NOMO-1 treated with DMSO at 0.1 percent for 48 hours (cell line): ENCODE measurements around the gene CENPV.
"Not testable (repeated sequence)": the region's sequence is repeated elsewhere in the genome, so short reads cannot be mapped to it uniquely, and the experiment has no call there.

Source experiments
- DNase-seq: peaks from one replicate; lab custom pipeline; 2025; ENCODE audit not compliant: unreplicated experiment; lab: John Stamatoyannopoulos, UW

Gene CENPV

DNA sequence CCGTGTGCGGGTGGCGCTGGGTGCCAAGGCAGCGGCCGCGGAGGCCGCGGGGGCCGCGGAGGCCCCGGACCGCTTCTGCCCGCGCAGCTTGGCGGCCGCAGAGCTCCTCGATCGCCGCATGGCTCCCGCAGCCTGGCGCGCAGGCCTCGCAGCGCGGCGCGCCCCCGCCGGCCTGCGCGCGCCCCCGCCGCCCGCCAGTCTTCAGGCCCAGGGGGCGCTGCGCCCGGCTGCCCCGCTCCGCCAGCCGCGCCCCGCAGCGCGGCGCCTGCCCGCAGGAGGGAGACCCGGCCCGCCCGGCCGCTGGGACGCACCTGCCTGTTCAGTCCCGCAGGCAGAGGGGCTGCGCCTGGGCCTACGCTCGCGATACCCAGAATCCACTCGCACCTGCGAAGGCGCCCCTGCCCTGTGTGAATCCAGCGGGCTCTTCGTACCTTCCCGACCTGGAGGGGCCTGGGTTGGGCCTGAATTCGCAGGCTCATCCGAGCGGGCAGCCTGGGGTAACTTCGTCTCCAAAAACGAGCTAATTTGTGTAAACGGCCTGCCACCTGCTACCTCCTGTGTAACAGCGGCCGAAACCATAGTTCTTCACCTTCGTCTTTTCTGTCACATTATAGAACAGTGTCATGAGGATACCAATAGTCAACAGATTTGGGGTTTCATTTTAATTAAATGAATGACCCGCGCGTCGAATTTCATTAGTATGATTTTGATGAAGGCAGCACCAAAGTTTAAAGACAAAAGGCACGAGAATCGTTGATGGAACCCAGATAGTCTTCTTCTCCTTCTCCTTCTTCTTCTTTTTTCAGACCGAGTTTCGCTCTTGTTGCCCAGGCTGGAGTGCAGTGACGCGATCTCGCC lies at the start of gene CENPV:
CENPV (minus strand) TSS at position 153 of the 858 bp plus-strand sequence; CDS start at position 120, 33 bp downstream.
- peak; percentile 29 for DNase-seq

DNA sequence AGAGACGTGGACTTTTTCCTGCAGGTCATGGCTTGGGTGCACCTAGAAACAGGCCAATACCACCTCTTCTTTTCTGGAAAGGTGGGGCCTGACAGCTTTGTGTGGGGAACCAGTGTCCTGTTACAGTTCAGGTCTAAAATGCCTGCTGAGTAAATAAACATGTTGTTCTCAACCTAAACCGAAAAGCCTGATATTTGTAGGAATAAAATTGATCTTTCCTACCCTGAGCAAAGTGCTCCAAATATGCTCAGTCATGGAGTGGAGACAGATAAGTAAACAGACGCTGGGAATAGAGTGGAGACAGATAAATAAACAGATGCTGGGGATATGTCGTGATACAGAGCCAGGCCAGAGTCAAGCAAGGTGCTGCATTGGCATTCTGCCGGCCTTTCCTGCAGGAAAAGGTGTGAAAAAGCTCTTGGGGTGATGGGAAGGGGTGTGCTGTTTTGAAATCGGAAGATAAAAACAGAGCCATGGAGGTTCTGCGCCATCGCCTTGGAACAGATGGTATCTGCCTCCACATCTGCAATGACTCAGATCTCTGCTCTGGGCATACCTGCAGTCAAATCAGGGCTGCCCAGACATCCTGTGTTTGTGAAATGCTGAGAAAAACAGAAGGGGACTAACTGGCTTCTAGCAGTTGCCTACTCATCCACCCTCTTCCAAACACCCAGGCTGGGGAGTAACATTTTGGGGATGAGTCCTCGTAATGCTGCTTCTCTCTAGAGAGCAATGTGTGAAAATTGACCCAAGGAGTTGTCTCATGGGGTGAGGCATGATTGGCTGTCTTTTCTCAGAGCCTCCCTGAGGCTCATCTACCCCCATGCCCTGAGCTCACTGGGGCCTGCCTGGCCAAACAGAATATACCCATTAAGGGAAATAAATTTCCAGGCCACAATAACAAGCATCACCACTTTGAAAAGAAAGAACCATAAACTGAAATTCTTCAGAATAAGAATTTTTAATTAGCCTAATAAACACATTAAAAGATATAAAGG lies 45.3 kb upstream of the CENPV start:
- DNase-seq = no peak

DNA sequence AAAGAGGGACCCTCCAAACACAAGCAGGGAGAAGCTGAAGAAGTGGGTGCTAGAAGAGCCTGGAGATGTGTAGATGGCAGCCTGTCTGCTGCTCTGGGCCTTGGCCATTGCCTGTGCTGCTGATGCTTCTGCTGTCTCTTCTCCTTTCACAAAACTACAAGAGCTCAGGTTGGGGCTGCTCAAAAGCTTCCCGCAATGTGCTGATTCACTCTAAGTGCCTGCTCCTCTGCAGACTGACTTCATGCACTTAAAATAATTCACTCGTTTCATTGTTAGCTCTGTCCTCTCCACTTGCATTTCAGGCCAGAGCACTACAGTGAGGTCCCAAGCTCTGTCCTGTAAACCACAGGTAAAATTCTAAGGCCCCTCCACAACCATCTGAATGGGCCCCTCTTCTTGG lies 43.4 kb upstream of the CENPV start:
- not testable (repeated sequence) for DNase-seq

DNA sequence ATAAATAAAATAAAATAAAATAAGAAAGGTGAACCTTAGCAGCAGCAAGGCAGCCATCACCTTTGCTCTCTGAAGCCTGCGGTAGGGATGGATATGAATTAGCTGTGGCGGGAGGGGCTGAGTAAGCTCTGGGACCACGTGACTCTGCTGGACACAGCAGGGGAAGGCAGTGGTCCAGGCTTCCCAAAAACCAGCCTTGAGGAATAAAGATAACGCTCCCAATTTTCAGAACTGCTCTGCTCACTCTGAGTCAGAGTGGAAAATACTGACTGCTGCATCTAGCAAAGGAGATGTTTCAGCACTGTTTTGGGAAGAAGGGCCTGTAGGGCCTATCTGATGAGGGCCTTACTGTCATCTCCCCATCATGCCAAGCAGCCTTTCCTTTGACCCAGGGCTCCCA lies 42.6 kb upstream of the CENPV start:
- not testable (repeated sequence) for DNase-seq

DNA sequence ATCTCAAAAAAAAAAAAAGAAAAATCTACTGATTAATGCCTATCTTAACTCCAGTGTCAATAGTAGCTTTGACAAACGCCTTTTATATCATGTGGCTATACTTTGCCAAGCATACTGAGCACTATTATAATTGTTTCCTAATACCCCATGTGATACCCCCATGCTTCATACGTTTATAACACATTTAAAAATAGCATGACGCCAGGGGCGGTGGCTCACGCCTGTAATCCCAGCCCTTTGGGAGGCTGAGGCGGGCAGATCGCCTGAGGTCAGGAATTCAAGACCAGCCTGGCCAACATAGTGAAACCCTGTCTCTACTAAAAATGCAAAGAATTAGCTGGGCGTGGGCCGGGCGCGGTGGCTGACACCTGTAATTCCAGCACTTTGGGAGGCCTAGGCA lies 39.2 kb upstream of the CENPV start:
- not testable (repeated sequence) for DNase-seq

DNA sequence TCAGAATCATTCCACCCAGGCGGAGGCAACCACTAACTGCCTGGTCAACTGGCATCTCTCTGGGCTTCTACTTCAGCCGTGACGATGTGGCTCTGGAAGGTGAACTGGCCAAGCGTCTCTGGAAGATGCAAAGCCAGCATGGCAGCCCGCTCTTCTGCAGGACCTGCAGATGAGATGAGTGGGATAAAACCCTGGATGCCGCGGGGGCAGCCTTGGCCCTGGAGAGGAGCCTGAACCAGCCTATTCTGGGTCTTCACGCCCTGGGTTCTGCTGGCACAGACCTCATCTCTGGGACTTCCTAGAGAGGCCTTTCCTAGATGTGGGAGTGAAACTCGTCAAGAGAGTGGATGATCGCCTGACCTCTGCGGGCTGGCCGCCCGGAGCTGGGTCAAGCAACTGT lies 38.2 kb upstream of the CENPV start:
- no peak for DNase-seq

DNA sequence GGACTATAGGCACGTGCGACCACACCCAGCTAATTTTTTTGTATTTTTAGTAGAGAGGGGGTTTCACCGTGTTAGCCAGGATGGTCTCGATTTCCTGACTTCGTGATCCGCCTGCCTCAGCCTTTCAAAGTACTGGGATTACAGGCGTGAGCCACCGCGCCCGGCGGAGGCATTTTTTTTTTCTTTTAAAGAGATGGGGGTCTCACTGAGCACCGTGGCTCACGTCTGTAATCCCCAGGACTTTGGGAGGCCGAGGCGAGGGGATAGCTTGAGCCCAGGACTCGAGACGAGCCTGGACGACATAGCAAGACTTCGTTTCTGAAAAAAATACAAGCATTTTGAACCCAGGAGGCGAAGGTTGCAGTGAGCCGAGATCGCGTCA lies 32.8 kb upstream of the CENPV start:
- not testable (repeated sequence) for DNase-seq

DNA sequence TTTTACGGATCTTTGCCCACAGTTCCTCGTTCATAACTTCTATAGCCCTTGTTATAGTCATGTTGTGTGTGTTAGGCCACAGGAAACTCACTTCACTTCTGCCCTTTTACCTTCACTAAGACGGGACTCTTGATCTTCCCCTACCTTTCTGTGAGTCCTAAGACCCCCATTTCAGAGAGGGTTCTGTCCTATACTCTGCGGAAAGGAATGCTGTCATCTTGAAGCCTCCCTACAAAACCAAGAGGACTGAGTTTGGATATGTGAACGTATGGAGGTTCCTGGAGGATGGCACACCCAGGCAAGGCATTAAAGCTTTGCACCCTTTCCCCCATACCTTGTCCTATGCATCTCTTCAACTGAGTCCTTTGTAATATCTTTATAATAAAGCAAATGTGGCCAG lies 31.3 kb upstream of the CENPV start:
- DNase-seq = no peak

DNA sequence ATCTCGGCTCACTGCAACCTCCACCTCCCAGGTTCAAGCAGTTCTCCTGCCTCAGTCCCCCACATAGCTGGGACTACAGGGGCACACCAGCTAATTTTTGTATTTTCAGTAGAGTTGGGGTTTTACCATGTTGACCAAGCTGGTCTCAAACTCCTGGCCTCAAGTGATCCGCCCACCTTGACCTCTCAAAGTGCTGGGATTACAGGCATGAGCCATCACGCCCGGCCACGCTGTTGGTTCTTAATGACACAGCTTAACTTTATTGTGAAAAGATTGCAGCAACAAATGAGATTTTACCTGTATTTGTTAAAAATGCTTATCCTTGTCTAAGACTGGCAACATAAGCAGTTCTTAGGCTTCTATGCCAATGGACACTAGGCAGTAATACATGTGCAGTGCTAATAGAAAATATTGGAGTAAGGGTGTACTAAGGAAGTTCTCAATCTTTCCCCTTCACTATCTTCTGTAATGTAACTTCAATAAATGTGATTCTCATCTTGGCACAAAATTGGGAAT lies 30.6 kb upstream of the CENPV start:
- no peak for DNase-seq

DNA sequence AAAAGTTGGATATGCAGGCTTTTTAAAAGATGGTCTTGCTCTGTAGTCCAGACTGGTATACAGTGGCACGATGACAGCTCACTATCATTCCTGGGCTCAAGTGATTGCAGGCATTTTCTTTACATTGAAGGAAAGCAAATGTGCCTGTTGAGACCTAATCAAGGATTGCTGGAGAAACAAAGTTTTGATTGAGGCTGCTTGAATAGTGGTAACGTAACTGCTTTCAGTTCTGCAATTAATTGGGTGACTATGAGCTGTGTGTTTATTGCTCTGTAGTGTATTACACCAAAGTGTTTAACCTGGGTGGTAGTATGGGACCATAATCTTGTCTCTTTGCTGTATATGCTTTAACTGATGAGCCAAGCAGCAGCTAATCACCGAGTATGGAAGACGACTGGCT lies 29.9 kb upstream of the CENPV start:
- DNase-seq = peak; percentile 23

DNA sequence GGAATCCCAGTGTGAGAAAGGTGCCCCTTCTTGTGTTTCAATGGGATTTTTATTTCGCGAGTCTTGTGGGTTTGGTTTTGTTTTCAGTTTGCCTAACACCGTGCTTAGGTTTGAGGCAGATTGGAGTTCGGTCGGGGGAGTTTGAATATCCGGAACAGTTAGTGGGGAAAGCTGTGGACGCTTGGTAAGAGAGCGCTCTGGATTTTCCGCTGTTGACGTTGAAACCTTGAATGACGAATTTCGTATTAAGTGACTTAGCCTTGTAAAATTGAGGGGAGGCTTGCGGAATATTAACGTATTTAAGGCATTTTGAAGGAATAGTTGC lies 28.2 kb upstream of the CENPV start:
- DNase-seq = peak; percentile 27

DNA sequence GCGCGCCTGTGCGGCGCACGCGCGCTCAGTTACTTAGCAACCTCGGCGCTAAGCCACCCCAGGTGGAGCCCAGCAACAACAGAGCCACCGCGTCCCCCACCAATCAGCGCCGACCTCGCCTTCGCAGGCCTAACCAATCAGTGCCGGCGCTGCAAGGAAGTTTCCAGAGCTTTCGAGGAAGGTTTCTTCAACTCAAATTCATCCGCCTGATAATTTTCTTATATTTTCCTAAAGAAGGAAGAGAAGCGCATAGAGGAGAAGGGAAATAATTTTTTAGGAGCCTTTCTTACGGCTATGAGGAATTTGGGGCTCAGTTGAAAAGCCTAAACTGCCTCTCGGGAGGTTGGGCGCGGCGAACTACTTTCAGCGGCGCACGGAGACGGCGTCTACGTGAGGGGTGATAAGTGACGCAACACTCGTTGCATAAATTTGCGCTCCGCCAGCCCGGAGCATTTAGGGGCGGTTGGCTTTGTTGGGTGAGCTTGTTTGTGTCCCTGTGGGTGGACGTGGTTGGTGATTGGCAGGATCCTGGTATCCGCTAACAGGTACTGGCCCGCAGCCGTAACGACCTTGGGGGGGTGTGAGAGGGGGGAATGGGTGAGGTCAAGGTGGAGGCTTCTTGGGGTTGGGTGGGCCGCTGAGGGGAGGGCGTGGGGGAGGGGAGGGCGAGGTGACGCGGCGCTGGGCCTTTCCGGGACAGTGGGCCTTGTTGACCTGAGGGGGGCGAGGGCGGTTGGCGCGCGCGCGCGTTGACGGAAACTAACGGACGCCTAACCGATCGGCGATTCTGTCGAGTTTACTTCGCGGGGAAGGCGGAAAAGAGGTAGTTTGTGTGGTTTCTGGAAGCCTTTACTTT lies 27.6 kb upstream of the CENPV start, which contains the start of gene UBB:
UBB (plus strand) TSS at position 452 of the 856 bp plus-strand sequence. CDS start 817 bp downstream, outside the sequence.
- peak; percentile 91 for DNase-seq

DNA sequence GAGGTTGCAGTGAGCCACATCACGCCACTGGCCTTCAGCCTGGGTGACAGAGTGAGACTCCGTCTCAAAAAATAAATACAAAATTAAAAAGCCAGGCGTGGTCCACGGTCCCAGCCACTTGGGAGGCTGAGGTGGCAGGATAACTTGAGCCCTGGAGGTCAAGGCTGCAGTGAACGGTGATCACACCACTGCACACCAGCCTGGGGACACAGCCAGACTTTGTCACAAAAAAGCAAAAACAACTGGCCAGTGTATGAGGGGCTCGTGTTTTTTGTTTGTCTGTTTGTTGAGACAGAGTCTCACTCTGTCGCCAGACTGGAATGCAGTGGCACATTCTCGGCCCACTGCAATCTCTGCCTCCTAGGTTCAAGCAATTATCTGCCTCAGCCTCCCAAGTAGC lies 26.4 kb upstream of the CENPV start:
- DNase-seq = no peak

DNA sequence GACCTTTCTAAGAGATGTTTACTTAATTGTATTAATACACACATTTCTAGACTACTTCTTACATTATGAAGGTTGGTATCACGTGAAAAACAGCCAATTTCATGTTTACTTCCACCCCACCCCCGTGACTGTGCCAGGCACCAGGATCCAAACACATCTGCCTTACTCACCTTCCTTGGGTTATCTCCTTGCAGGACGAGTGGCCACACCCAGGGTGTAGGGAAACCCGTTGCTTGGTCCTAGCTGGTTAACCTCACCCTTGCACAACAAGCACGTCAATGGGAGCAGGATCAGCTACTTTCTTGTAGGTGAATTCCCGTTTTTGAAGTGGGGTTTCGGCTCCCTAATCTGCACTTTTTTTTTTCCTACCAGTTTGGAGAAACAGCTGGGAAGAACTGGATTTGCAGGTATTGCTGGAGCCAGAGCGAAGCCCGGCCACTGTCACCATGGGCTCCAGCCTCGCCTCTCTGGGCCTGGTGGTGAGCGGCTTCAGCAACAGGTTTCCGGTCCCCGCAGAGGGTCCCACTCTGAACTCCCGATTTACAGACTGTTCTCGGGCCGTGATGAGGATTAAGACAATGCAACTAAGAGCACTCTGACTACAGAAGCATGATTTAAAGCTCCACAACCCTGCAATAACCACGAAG lies 25.5 kb upstream of the CENPV start:
- no peak for DNase-seq

DNA sequence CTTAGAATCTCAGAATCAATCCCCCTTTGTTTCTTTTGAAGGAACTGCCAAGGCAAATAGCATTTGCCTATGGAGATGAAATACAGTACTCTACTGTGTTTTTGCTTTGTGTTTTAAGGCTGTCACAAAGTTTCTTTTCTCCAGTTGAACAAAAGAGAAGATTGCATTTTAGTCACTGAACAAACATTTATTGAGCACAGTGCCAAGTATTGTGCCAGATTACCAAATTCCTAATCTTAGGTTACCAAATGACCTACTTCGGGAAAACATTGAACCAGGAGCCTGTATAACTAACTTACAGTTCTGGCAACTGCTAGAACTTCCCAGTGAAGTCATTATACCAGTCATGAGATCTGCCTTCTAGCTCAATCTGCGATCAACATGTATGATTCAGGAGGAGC lies 24.7 kb upstream of the CENPV start:
- no peak for DNase-seq

DNA sequence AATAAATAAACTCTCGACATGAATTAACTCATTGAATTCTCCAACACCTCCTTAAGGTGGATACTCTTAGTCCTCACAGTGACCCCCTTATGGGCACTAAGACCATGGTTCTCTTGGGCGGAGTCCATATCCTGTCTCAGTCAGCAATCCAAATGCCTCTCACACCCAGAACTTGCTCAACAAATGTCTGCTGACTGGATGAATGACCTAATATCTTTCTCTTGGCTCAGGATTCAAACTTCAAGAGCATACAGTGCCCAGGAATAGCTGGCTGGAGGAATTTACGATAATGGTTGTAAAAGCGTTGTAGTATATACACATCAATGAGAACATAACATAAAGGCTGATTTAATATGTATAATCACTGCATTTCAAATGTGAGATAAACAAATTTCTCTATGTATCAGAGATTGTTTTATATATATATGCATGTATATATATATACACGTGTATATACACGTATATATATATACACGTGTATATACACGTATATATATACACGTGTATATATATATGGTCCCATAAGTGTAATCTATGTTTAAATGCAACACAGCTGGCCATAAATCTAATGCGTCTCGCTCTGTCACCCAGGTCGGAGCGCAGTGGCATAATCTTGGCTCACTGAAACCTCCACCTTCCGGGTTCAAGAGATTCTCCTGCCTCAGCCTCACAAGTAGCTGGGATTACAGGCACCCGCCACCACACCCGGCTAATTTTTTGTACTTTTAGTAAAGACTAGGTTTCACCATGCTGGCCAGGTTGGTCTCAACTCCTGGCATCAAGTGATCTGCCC lies 21.1 kb upstream of the CENPV start:
- DNase-seq = no peak

DNA sequence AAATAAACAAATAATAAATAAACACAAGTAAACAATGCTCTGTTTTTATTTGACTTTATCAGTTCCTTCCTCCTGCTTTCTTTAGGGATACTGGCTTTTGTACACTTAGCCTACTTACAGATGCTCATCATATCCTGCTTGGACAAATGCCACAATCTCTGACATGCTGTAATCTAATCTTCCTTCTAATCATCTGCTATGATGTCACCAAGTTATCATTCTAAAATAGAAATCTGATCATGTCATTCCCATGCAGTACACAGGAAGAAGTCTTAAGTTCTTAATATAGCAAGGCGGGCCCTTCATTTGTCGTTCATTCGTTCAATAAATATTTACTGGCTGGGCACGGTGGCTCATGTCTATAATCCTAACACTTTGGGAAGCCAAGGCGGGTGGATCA lies 18.5 kb upstream of the CENPV start:
- DNase-seq = no peak

DNA sequence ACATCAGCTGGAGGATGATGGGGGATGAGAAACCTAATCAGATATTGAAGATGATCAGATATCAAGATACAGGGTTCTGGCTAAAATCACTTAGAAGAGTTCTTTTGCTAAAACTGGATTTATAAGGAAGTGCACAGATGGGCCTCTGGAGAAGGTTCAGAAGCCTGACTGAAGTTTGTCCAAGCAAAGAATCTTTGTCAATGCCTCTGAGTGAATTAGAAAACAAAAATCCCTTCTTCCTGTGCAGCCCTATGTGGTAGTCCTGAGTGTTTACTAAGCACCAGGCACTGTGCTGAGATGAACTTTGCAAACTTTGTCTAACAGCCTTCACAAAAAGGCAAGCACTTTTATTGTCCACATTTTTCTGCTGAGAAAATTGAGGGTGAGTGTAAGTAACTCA lies 11.4 kb upstream of the CENPV start:
- no peak for DNase-seq

DNA sequence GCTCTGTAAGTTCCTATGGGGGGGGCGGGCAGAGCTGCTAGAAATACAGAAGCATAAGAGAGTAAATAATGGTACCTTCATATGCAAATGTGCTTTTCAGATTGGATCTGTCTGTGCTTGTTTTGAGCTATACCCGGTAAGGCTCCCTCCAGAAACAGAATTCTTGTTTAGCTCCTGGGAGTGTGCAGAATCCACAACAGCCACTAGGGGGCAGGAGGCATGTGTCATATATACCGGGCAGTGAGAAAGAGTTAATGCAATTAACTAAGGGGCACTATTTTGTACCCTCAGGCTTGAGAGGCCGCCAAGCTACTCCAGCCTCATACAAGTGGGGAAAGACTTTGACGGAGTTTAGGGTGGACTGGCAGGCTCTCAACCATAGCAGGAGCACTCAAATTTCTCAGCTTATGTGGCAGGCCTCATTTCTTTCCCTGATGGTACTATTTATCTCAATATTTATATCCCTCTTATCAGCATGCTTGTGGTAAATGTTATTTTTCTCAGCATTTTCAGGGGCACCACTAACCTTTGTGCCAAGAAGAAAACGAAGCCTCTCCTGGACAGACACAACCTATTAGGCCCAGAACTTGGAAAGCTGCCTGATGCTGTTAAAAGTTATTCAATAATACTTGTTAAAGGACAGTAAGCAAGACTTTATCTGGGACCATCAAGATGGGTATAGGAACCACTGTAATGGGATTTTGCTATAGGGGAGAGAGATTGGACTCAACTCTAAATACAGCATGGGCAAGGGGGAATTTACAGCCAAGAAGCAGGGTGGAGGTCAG lies 10.7 kb upstream of the CENPV start:
- DNase-seq = peak; percentile 76
